ENCODE data around the gene ZNF682. TPM values are rescaled to one million over a fixed set of nuclear protein-coding genes. Genes with fewer than 3 reads are reported as not detected.
"Not testable (repeated sequence)": the region's sequence is repeated elsewhere in the genome, so short reads cannot be mapped to it uniquely, and the experiment has no call there.

The ZNF682 gene
- total RNA-seq, 1 experiment from 2014 or later = not detected

DNA sequence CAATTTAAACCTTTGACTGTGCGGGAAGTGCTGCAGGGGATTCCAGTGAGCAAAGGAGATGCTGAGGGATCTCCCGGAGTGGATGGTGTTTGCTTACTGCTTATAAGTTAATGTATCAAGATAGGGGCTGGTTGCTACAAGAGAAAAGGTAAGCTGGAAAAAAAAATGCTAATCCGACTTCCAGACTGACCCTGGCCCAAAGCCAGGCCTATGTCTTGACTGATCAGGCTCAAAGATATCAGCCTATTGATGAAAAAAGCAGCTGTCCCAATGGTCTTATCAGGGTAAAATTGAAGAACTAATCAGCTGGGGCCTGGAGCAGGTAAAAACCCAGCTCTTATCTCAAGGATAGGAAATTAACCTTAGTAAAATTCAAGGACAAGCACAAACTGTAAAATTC, 27.6 kb upstream of the ZNF682 start:
- no peak for DNase-seq (ENCODE audit: low spot score)
- TF ChIP-seq, protein P1, sequence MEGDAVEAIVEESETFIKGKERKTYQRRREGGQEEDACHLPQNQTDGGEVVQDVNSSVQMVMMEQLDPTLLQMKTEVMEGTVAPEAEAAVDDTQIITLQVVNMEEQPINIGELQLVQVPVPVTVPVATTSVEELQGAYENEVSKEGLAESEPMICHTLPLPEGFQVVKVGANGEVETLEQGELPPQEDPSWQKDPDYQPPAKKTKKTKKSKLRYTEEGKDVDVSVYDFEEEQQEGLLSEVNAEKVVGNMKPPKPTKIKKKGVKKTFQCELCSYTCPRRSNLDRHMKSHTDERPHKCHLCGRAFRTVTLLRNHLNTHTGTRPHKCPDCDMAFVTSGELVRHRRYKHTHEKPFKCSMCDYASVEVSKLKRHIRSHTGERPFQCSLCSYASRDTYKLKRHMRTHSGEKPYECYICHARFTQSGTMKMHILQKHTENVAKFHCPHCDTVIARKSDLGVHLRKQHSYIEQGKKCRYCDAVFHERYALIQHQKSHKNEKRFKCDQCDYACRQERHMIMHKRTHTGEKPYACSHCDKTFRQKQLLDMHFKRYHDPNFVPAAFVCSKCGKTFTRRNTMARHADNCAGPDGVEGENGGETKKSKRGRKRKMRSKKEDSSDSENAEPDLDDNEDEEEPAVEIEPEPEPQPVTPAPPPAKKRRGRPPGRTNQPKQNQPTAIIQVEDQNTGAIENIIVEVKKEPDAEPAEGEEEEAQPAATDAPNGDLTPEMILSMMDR (conservative IDR thresholded peaks at IDR 0.05; ENCODE audit: low read depth, low read length) = no peak
- no peak for TF ChIP-seq EZH2 (IDR thresholded peaks at IDR 0.05; ENCODE audit: borderline replicate concordance, low read depth, low read length, poor library complexity, severe bottlenecking)
- BruUV-seq (replicated peaks) = no TSS peak
- CTCF ChIA-PET = no interaction called here
- H3K4me1 ChIP-seq (ENCODE audit: insufficient read depth, low read length, poor library complexity, severe bottlenecking) = no peaks in the 10 kb centered on the region
- no peak overlapping the region for H3K27ac ChIP-seq (ENCODE audit: low read depth, low read length, poor library complexity, severe bottlenecking)
- intact Hi-C loops (cut with micrococcal nuclease; ENCODE audit: unreplicated experiment) = no loop called here
- no peak overlapping the region for H3K4me3 ChIP-seq (ENCODE audit: low read depth, low read length, poor library complexity, severe bottlenecking)
- no peaks in the 10 kb centered on the region for H3K9me3 ChIP-seq (ENCODE audit: low read depth, low read length, poor library complexity, severe bottlenecking)
- POLR2A ChIA-PET (ENCODE audit: low non-redundant PET) = no interaction called here
- no peaks in the 10 kb centered on the region for H3K36me3 ChIP-seq (ENCODE audit: insufficient read depth, low read length, poor library complexity, severe bottlenecking)
- no peaks in the 10 kb centered on the region for H3K27me3 ChIP-seq (replicated peaks; ENCODE audit: insufficient read depth, low read depth, low read length, poor library complexity)

DNA sequence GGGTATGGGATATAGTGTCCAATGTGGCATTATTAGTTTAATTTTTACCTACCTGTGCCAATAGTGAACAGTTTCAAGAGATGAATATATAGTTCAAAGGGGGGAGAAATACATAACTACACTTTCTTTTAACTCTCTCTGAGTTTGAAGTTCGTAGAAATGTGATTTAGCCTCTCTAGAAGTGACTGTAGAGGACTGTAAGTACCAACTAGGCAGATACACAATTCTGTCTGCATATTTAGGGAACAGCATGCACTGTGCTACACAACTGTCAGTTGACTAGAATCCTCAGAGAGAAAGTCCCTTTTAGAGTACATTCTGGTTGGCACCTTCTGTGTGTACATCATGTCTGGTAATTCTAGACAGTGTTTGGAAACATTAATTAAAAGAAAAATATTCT, 21.0 kb upstream of the ZNF682 start:
- Histone ChIP-seq H3K27me3 (replicated peaks; ENCODE audit: insufficient read depth, low read depth, low read length, poor library complexity) (no peaks in the 10 kb centered on the region), H3K27ac (ENCODE audit: low read depth, low read length, poor library complexity, severe bottlenecking) (no peak overlapping the region), H3K9me3 (ENCODE audit: low read depth, low read length, poor library complexity, severe bottlenecking) (peaks cover 9% of the 10 kb centered on the region), H3K4me1 (ENCODE audit: insufficient read depth, low read length, poor library complexity, severe bottlenecking) (no peaks in the 10 kb centered on the region), H3K4me3 (ENCODE audit: low read depth, low read length, poor library complexity, severe bottlenecking) (no peak overlapping the region), H3K36me3 (ENCODE audit: insufficient read depth, low read length, poor library complexity, severe bottlenecking) (no peaks in the 10 kb centered on the region)
- POLR2A ChIA-PET (ENCODE audit: low non-redundant PET) = no interaction called here
- intact Hi-C loops (cut with micrococcal nuclease; ENCODE audit: unreplicated experiment) = no loop called here
- BruUV-seq (replicated peaks) = no TSS peak
- DNase-seq (ENCODE audit: low spot score) = no peak
- CTCF ChIA-PET = no interaction called here
- TF ChIP-seq, protein P1 (conservative IDR thresholded peaks at IDR 0.05; ENCODE audit: low read depth, low read length) = no peak
- no peak for TF ChIP-seq EZH2 (IDR thresholded peaks at IDR 0.05; ENCODE audit: borderline replicate concordance, low read depth, low read length, poor library complexity, severe bottlenecking)

DNA sequence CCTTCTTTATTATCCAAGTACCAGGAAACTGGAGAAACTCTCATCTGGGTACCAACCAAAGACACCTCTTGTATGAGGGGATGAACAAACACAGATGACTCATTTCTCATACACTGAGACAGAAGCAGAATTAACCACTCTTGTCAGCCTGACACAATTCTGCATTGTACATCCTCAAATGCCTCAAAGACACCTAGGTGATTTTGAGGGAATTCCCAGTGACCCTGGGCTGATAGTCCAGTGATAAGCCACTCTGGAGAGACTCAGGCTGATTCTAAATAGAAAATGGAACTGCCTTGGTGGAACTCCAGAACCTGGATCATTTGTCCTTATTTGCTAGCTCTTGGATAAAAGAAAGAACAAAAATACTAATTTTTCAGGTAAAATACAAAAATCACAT, 19.4 kb upstream of the ZNF682 start:
- POLR2A ChIA-PET (ENCODE audit: low non-redundant PET); DNase-seq (ENCODE audit: low spot score); H3K4me1 ChIP-seq (ENCODE audit: insufficient read depth, low read length, poor library complexity, severe bottlenecking); H3K36me3 ChIP-seq (ENCODE audit: insufficient read depth, low read length, poor library complexity, severe bottlenecking); intact Hi-C loops (cut with micrococcal nuclease; ENCODE audit: unreplicated experiment); BruUV-seq (replicated peaks); H3K27ac ChIP-seq (ENCODE audit: low read depth, low read length, poor library complexity, severe bottlenecking); CTCF ChIA-PET; H3K4me3 ChIP-seq (ENCODE audit: low read depth, low read length, poor library complexity, severe bottlenecking); H3K9me3 ChIP-seq (ENCODE audit: low read depth, low read length, poor library complexity, severe bottlenecking); H3K27me3 ChIP-seq (replicated peaks; ENCODE audit: insufficient read depth, low read depth, low read length, poor library complexity): not testable (repeated sequence)

DNA sequence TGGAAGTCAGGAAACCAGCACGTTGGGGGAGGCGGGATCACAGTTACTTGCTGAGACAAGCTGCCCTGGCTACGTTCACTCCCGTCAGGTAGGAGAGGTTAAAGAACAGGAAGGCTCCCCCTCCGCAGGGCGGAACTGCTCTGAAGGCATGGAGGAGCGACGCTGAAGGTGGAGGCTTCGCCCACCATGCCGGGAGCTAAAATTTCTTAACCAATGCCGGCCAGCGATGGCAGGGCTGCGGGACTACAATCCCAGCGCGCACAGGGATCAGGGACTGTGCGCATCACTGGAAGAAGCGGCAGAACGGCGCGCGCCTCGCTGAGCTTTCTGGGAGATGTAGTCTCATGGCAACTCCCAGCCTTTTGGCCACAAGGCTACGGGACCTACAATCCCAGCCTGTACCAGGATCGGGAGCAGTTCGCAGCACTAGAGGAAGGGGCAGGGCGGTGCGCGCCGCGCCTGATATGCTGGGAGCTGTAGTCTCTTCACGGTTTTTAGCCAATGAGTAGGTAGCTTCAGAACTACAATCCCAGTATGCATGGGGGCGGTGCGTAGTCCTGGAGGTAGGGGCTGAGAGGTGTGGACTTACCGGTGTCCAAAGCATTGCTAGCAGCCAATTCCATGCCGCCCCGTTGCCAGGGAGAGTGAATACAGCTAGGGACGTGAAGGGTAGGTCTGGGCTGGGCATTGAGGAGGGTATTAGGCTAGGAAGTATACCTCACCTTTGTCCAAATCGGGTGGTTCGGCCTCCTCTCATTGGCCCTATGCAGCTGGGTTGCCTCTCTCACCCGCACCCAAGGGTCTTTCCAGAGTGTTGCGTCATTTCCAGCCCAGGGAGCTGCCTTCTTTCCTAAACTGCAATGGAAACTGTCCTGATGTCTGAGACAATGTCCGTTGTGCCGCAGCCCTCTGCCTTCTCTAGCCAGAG, 12.8 kb upstream of the ZNF682 start:
- POLR2A ChIA-PET (ENCODE audit: low non-redundant PET) = no interaction called here
- no TSS peak for BruUV-seq (replicated peaks)
- CTCF ChIA-PET = no interaction called here
- DNase-seq (ENCODE audit: low spot score) = peak; percentile 7
- no peaks in the 10 kb centered on the region for H3K27me3 ChIP-seq (replicated peaks; ENCODE audit: insufficient read depth, low read depth, low read length, poor library complexity)
- intact Hi-C loops (cut with micrococcal nuclease; ENCODE audit: unreplicated experiment) = no loop called here
- H3K4me3 ChIP-seq (ENCODE audit: low read depth, low read length, poor library complexity, severe bottlenecking) = peak overlapping the region; percentile 24
- H3K36me3 ChIP-seq (ENCODE audit: insufficient read depth, low read length, poor library complexity, severe bottlenecking) = no peaks in the 10 kb centered on the region
- TF ChIP-seq, protein P1 (conservative IDR thresholded peaks at IDR 0.05; ENCODE audit: low read depth, low read length) = no peak
- no peak for TF ChIP-seq EZH2 (IDR thresholded peaks at IDR 0.05; ENCODE audit: borderline replicate concordance, low read depth, low read length, poor library complexity, severe bottlenecking)
- H3K27ac ChIP-seq (ENCODE audit: low read depth, low read length, poor library complexity, severe bottlenecking) = no peak overlapping the region
- H3K9me3 ChIP-seq (ENCODE audit: low read depth, low read length, poor library complexity, severe bottlenecking) = peaks cover 9% of the 10 kb centered on the region
- H3K4me1 ChIP-seq (ENCODE audit: insufficient read depth, low read length, poor library complexity, severe bottlenecking) = no peaks in the 10 kb centered on the region

DNA sequence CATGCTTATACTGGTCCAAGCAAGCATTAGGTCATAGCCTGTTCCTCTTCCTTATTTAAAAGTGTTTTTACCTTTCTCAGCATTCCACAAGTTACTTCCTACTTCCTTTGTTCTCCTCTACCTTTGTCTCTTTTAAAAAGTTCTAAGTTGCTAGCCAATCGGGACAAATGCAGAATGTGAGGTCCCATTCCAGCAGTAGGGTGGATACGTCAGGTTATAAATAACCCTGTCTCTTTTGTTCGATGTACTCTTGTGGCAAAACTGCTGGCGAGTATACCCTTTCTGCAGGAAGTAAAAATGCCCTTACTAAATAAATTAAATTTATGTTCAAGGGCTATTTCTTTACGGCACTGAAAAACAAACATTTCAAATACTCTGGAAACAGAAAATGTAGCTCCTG, 6.4 kb upstream of the ZNF682 start:
- H3K27me3 ChIP-seq (replicated peaks; ENCODE audit: insufficient read depth, low read depth, low read length, poor library complexity); BruUV-seq (replicated peaks); intact Hi-C loops (cut with micrococcal nuclease; ENCODE audit: unreplicated experiment); DNase-seq (ENCODE audit: low spot score); H3K4me3 ChIP-seq (ENCODE audit: low read depth, low read length, poor library complexity, severe bottlenecking); CTCF ChIA-PET; H3K36me3 ChIP-seq (ENCODE audit: insufficient read depth, low read length, poor library complexity, severe bottlenecking); H3K4me1 ChIP-seq (ENCODE audit: insufficient read depth, low read length, poor library complexity, severe bottlenecking); POLR2A ChIA-PET (ENCODE audit: low non-redundant PET); H3K27ac ChIP-seq (ENCODE audit: low read depth, low read length, poor library complexity, severe bottlenecking): not testable (repeated sequence)
- peaks cover 18% of the 10 kb centered on the region for H3K9me3 ChIP-seq (ENCODE audit: low read depth, low read length, poor library complexity, severe bottlenecking)

Data from A673 (cell line).